HepG2 (cell line): Measurements from ENCODE around the gene PARVA. TPM values are rescaled to one million over a fixed set of nuclear protein-coding genes. Genes with fewer than 3 reads are reported as not detected.

Source experiments
- ARNT2 ChIP-seq: sonication (generic); formaldehyde crosslinking; IDR thresholded peaks from 2 replicates; pipeline ENCODE4 v1.8.0; 2022; ENCODE audit warnings: mild to moderate bottlenecking, low read depth, missing genetic modification reagents, moderate library complexity
- BHLHE40 ChIP-seq: IDR thresholded peaks from 2 replicates; pipeline ENCODE4 v1.6.1; 2011; ENCODE audit warnings: low read length, improper control_type of control experiment
- POLR2A ChIP-seq, 2 experiments: IDR thresholded peaks; 2 replicates each; pipeline ENCODE4 v1.6.1; 2011; ENCODE audit warnings: low read depth in 2 of 2, low read length in 2 of 2, mild to moderate bottlenecking in 1 of 2, moderate library complexity in 1 of 2; ENCODE audit not compliant: insufficient read depth in 1 of 2
- SOX6 ChIP-seq, 2 experiments: fragments of 450-650 bp in 1 of 2; sonication (generic) in 1 of 2; formaldehyde crosslinking in 1 of 2; IDR thresholded peaks; 2 replicates each; pipeline versions ENCODE4 v1.4.0 to v1.6.1; 2017 to 2020; ENCODE audit warnings: antibody characterized with exemption in 1 of 2, mild to moderate bottlenecking in 1 of 2, missing genetic modification reagents in 1 of 2
- TARDBP ChIP-seq: sonication (generic); formaldehyde crosslinking; IDR thresholded peaks from 2 replicates; pipeline ENCODE4 v1.8.0; 2022; ENCODE audit warnings: mild to moderate bottlenecking, missing genetic modification reagents
- TP53 ChIP-seq: sonication (generic); formaldehyde crosslinking; conservative IDR thresholded peaks from 2 replicates; pipeline ENCODE4 v1.4.0; 2020; ENCODE audit warnings: missing genetic modification reagents
- XRCC5 ChIP-seq: fragments of 200-400 bp; formaldehyde crosslinking; optimal IDR thresholded peaks from 2 replicates; pipeline ENCODE3; 2017; ENCODE audit warnings: mild to moderate bottlenecking, low read length
- ZNF367 ChIP-seq: sonication (generic); formaldehyde crosslinking; IDR thresholded peaks from 2 replicates; pipeline ENCODE4 v1.4.0; 2020; ENCODE audit warnings: missing genetic modification reagents, borderline replicate concordance
- ZNF788 ChIP-seq: sonication (generic); formaldehyde crosslinking; IDR thresholded peaks from 2 replicates; pipeline ENCODE4 v1.5.0; 2020; ENCODE audit warnings: mild to moderate bottlenecking, missing genetic modification reagents, borderline replicate concordance
- ZSCAN12 ChIP-seq: sonication (generic); formaldehyde crosslinking; IDR thresholded peaks from 2 replicates; pipeline ENCODE4 v1.9.0; 2021; ENCODE audit warnings: mild to moderate bottlenecking, missing genetic modification reagents
- polyA plus RNA-seq, 8 experiments: library from polyadenylated mRNA; depleted of rRNA in 3 of 8; stranded (reverse) in 7 of 8; unstranded in 1 of 8; fragments of >200 nt; fragmentation: Illumina TruSeq in 4 of 8; extraction: Trizol in 4 of 8; gene quantifications; 2 replicates each; pipeline versions ENCODE4 v1.2.1 to v1.2.3, GENCODE V29; 2011 to 2016; ENCODE audit warnings: low read depth in 4 of 8, missing spikeins in 1 of 8, mixed read lengths in 1 of 8; ENCODE audit not compliant: insufficient read depth in 1 of 8
- total RNA-seq, 5 experiments: library from RNA; depleted of rRNA; stranded (reverse); fragments of >200 nt; fragmentation: Illumina TruSeq; extraction: Trizol; gene quantifications; 2 replicates each; pipeline ENCODE4 v1.2.3, GENCODE V29; 2016; ENCODE audit warnings: low read depth in 1 of 5
- TF ChIP-seq, protein P1 (sequence below): sonication (generic); formaldehyde crosslinking; IDR thresholded peaks from 2 replicates; pipeline ENCODE4 v1.5.1; 2020; ENCODE audit warnings: missing genetic modification reagents, mild to moderate bottlenecking, borderline replicate concordance
- TF ChIP-seq, protein P2 (sequence below): sonication (generic); formaldehyde crosslinking; IDR thresholded peaks from 2 replicates; pipeline ENCODE4 v1.4.0; 2020; ENCODE audit warnings: missing genetic modification reagents
- TF ChIP-seq, protein P3 (sequence below): sonication (generic); formaldehyde crosslinking; IDR thresholded peaks from 2 replicates; pipeline ENCODE4 v1.4.0; 2020; ENCODE audit warnings: missing genetic modification reagents
- TF ChIP-seq, protein P4 (sequence below): sonication (generic); formaldehyde crosslinking; IDR thresholded peaks from 2 replicates; pipeline ENCODE4 v1.9.0; 2022; ENCODE audit warnings: missing genetic modification reagents, mild to moderate bottlenecking, borderline replicate concordance
- TF ChIP-seq, protein P5 (sequence below): sonication (generic); formaldehyde crosslinking; IDR thresholded peaks from 2 replicates; pipeline ENCODE4 v1.5.0; 2020; ENCODE audit warnings: mild to moderate bottlenecking, missing genetic modification reagents
- TF ChIP-seq, protein P6 (sequence below): sonication (generic); formaldehyde crosslinking; IDR thresholded peaks from 2 replicates; pipeline ENCODE4 v1.4.0; 2020; ENCODE audit warnings: missing genetic modification reagents

PARVA gene
- total and polyA plus RNA-seq, 2 of the 13 experiments (the other 11 are each of a cell fraction or from before 2014, with no cell fraction given): 5.9 to 9.1 TPM

DNA sequence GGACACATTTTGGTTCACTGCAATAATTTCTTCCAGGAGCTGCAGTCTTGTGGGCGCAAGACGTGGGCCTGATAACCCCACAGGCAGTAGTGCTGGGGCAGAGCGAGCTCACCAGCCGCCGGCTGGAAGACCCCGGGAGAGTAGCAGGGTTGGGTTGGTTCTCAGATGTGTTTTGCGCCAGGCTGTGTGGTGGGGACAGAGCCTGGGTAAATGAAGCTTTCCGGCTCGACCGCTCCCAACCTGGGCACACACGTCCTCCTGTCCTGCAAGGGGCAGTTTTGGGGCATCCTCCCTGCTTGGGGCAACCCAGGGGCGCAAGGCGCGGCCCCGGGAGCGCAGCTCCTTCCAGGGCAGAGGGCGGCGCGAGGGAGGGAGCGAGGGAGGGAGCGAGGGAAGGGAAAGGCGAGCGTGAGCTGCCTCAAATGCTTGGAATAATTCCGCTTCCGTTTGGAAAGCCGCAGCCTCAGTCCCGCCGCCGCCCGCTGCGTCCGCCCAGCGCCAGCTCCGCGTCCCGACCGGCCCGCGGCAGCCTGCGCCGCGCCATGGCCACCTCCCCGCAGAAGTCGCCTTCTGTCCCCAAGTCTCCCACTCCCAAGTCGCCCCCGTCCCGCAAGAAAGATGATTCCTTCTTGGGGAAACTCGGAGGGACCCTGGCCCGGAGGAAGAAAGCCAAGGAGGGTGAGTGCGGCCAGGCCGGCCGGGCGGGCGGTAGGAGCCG, at the start of gene PARVA (continued):
- TF ChIP-seq BHLHE40 (no peak), ARNT2 (peak; percentile 46; the same call in 1 of the 2 replicates), POLR2A (IDR thresholded peaks at IDR 0.05; ENCODE audit: insufficient read depth in 1 of 2, low read depth in 2 of 2, low read length in 2 of 2) (peak in 1 of 2 experiments; percentile 58; a peak in 3 of 4 replicates), XRCC5 (peak; percentile 36), ZNF367 (CRISPR knock-in tag) (no peak), SOX6 (IDR thresholded peaks at IDR 0.05) (no peak), SOX6 (CRISPR knock-in tag; IDR thresholded peaks at IDR 0.05) (0 out of 2 replicates have a peak, but pooled peaks have one; percentile 15), TARDBP (0 out of 2 replicates have a peak, but pooled peaks have one; percentile 13), ZNF788 (CRISPR knock-in tag) (0 out of 2 replicates have a peak, but pooled peaks have one; percentile 32), TP53 (no peak), ZSCAN12 (CRISPR knock-in tag) (no peak)
- TF ChIP-seq, protein P1, sequence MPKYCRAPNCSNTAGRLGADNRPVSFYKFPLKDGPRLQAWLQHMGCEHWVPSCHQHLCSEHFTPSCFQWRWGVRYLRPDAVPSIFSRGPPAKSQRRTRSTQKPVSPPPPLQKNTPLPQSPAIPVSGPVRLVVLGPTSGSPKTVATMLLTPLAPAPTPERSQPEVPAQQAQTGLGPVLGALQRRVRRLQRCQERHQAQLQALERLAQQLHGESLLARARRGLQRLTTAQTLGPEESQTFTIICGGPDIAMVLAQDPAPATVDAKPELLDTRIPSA (CRISPR knock-in tag): no peak
- TF ChIP-seq, protein P2, sequence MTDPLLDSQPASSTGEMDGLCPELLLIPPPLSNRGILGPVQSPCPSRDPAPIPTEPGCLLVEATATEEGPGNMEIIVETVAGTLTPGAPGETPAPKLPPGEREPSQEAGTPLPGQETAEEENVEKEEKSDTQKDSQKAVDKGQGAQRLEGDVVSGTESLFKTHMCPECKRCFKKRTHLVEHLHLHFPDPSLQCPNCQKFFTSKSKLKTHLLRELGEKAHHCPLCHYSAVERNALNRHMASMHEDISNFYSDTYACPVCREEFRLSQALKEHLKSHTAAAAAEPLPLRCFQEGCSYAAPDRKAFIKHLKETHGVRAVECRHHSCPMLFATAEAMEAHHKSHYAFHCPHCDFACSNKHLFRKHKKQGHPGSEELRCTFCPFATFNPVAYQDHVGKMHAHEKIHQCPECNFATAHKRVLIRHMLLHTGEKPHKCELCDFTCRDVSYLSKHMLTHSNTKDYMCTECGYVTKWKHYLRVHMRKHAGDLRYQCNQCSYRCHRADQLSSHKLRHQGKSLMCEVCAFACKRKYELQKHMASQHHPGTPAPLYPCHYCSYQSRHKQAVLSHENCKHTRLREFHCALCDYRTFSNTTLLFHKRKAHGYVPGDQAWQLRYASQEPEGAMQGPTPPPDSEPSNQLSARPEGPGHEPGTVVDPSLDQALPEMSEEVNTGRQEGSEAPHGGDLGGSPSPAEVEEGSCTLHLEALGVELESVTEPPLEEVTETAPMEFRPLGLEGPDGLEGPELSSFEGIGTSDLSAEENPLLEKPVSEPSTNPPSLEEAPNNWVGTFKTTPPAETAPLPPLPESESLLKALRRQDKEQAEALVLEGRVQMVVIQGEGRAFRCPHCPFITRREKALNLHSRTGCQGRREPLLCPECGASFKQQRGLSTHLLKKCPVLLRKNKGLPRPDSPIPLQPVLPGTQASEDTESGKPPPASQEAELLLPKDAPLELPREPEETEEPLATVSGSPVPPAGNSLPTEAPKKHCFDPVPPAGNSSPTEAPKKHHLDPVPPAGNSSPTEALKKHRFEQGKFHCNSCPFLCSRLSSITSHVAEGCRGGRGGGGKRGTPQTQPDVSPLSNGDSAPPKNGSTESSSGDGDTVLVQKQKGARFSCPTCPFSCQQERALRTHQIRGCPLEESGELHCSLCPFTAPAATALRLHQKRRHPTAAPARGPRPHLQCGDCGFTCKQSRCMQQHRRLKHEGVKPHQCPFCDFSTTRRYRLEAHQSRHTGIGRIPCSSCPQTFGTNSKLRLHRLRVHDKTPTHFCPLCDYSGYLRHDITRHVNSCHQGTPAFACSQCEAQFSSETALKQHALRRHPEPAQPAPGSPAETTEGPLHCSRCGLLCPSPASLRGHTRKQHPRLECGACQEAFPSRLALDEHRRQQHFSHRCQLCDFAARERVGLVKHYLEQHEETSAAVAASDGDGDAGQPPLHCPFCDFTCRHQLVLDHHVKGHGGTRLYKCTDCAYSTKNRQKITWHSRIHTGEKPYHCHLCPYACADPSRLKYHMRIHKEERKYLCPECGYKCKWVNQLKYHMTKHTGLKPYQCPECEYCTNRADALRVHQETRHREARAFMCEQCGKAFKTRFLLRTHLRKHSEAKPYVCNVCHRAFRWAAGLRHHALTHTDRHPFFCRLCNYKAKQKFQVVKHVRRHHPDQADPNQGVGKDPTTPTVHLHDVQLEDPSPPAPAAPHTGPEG (CRISPR knock-in tag): 0 out of 2 replicates have a peak, but pooled peaks have one; percentile 10
- TF ChIP-seq, protein P3, sequence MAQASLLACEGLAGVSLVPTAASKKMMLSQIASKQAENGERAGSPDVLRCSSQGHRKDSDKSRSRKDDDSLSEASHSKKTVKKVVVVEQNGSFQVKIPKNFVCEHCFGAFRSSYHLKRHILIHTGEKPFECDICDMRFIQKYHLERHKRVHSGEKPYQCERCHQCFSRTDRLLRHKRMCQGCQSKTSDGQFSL (CRISPR knock-in tag): 0 out of 2 replicates have a peak, but pooled peaks have one; percentile 15
- TF ChIP-seq, protein P4, sequence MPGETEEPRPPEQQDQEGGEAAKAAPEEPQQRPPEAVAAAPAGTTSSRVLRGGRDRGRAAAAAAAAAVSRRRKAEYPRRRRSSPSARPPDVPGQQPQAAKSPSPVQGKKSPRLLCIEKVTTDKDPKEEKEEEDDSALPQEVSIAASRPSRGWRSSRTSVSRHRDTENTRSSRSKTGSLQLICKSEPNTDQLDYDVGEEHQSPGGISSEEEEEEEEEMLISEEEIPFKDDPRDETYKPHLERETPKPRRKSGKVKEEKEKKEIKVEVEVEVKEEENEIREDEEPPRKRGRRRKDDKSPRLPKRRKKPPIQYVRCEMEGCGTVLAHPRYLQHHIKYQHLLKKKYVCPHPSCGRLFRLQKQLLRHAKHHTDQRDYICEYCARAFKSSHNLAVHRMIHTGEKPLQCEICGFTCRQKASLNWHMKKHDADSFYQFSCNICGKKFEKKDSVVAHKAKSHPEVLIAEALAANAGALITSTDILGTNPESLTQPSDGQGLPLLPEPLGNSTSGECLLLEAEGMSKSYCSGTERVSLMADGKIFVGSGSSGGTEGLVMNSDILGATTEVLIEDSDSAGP (CRISPR knock-in tag): peak; percentile 28; the same call in 1 of the 2 replicates
- TF ChIP-seq, protein P5, sequence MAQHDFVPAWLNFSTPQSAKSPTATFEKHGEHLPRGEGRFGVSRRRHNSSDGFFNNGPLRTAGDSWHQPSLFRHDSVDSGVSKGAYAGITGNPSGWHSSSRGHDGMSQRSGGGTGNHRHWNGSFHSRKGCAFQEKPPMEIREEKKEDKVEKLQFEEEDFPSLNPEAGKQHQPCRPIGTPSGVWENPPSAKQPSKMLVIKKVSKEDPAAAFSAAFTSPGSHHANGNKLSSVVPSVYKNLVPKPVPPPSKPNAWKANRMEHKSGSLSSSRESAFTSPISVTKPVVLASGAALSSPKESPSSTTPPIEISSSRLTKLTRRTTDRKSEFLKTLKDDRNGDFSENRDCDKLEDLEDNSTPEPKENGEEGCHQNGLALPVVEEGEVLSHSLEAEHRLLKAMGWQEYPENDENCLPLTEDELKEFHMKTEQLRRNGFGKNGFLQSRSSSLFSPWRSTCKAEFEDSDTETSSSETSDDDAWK (CRISPR knock-in tag): no peak
- TF ChIP-seq, protein P6, sequence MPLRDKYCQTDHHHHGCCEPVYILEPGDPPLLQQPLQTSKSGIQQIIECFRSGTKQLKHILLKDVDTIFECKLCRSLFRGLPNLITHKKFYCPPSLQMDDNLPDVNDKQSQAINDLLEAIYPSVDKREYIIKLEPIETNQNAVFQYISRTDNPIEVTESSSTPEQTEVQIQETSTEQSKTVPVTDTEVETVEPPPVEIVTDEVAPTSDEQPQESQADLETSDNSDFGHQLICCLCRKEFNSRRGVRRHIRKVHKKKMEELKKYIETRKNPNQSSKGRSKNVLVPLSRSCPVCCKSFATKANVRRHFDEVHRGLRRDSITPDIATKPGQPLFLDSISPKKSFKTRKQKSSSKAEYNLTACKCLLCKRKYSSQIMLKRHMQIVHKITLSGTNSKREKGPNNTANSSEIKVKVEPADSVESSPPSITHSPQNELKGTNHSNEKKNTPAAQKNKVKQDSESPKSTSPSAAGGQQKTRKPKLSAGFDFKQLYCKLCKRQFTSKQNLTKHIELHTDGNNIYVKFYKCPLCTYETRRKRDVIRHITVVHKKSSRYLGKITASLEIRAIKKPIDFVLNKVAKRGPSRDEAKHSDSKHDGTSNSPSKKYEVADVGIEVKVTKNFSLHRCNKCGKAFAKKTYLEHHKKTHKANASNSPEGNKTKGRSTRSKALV (CRISPR knock-in tag): no peak
